AG04450 (cell line): ENCODE results near the gene DDX39B. TPM values are rescaled to one million over a fixed set of nuclear protein-coding genes. Genes with fewer than 3 reads are reported as not detected.
"Not testable (repeated sequence)": the region's sequence is repeated elsewhere in the genome, so short reads cannot be mapped to it uniquely, and the experiment has no call there.

ENCODE experiments used
- CTCF ChIA-PET: fragments of 300-600, 350-600 bp; formaldehyde crosslinking; extraction: SDS; loops from one replicate; lab custom pipeline; 2022; ENCODE audit warnings: antibody characterized with exemption, inconsistent platforms; lab: Charles Lee
- POLR2A ChIA-PET: fragments of 350-600 bp; formaldehyde crosslinking; extraction: SDS; loops from one replicate; lab custom pipeline; 2021; ENCODE audit warnings: antibody characterized with exemption, inconsistent platforms; lab: Yijun Ruan, JAX
- DNase-seq: peaks from one replicate; pipeline ENCODE4 v3.0.0-alpha.2; 2011; ENCODE audit warnings: low read depth, low spot score
- H3K27ac ChIP-seq: one replicate; pipeline ENCODE4 v1.5.1; 2012; ENCODE audit warnings: low read depth, low read length, control low read depth
- H3K27me3 ChIP-seq: one replicate; pipeline ENCODE4 v1.6.0; 2012; ENCODE audit warnings: low read length; ENCODE audit not compliant: control insufficient read depth, insufficient read depth
- H3K4me3 ChIP-seq: 2 replicates; pipeline ENCODE4 v1.5.1; 2011; ENCODE audit warnings: mild to moderate bottlenecking, low read depth, low read length, control low read depth
- H3K9me3 ChIP-seq: 2 replicates; pipeline ENCODE4 v1.5.1; 2012; ENCODE audit warnings: low read length; ENCODE audit not compliant: control insufficient read depth, insufficient read depth
- polyA plus RNA-seq: library from polyadenylated mRNA; depleted of rRNA; stranded (reverse); fragments of >200 nt; gene quantifications from 2 replicates; pipeline ENCODE4 v1.2.3, GENCODE V29; 2011
- TF ChIP-seq, protein P1 (sequence below): IDR thresholded peaks from 2 replicates; pipeline ENCODE4 v1.5.1; 2011; ENCODE audit warnings: low read depth, low read length, control low read depth, inconsistent platforms

Gene DDX39B
- polyA plus RNA-seq, 1 experiment: 434 TPM

DNA sequence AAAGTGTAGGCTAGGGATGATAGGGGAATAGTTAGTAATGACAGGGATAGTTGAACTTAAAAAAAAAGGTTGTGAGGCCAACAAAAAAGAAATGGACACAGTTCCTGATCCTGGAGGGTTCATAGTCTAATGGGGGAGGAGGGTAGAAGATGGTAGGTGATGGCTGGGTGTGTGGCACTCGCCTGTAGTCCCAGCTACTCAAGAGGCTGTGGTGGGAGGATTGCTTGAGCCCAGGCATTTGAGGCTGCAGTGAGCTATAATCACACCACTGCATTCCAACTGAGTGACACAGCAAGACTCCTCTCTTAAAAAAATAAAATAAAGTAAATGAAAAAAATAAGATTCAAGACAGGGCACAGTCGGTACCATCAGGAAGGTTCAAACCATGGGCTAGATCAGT is 46.2 kb downstream of the DDX39B start:
- POLR2A ChIA-PET: interaction anchor here (0.6 to 1.4 kb wide), 5 partner anchors 36 to 1759 kb away, joined by 3 to 12 read pairs (median 4); partner anchors contain the start of gene DDX39B
- H3K27ac ChIP-seq: peak overlapping the region; percentile 78
- H3K9me3 ChIP-seq: no peaks in the 10 kb centered on the region
- CTCF ChIA-PET: interaction anchor here (1.2 to 3.3 kb wide), 3 partner anchors 46 to 129 kb away, joined by 3 to 17 read pairs (median 10); partner anchors contain the start of gene DDX39B
- no peak for DNase-seq
- TF ChIP-seq, protein P1, sequence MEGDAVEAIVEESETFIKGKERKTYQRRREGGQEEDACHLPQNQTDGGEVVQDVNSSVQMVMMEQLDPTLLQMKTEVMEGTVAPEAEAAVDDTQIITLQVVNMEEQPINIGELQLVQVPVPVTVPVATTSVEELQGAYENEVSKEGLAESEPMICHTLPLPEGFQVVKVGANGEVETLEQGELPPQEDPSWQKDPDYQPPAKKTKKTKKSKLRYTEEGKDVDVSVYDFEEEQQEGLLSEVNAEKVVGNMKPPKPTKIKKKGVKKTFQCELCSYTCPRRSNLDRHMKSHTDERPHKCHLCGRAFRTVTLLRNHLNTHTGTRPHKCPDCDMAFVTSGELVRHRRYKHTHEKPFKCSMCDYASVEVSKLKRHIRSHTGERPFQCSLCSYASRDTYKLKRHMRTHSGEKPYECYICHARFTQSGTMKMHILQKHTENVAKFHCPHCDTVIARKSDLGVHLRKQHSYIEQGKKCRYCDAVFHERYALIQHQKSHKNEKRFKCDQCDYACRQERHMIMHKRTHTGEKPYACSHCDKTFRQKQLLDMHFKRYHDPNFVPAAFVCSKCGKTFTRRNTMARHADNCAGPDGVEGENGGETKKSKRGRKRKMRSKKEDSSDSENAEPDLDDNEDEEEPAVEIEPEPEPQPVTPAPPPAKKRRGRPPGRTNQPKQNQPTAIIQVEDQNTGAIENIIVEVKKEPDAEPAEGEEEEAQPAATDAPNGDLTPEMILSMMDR: no peak
- peak overlapping the region; percentile 71 for H3K4me3 ChIP-seq
- H3K27me3 ChIP-seq: no peaks in the 10 kb centered on the region

DNA sequence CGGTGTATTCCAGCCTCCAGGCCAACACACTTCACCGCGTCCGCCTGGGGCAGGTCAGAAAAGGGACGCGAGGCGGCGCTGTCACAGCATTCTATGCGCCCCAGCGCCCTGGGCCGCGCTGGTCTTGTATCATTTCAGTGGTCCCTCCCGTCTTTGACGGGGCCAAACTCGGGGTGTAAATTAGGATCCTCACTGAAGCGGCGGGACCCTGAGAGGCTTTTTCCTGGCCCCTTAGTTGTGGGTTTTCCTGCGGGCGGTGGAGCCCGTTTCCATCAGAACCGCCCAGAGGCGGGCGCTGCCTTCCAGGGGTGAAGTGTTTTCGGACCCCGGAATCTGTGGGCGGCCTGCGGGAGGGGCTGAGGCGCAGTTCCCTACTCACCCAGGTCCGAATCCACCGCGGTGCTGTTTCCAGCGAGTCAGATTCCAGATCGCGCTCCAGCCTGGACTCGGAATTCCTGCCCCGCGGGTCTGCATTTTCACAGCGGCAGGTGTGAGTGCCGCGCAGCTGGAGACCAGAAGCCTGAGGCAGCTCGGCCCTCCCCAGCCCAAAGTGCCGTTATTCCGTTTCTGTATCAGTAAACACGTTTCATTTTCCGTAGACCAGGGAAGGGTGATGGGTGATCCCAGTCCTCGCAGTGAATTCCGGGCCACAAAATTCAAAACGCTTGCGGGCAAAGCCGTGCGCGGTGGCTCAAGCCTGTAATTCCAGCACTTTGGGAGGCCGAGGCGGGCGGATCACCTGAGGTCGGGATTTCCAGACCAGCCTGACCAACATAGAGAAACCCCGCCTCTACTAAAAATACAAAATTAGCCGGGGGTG is 47.7 kb downstream of the DDX39B start:
- H3K9me3 ChIP-seq: no peaks in the 10 kb centered on the region
- peak overlapping the region; percentile 71 for H3K4me3 ChIP-seq
- H3K27ac ChIP-seq: peak overlapping the region; percentile 78
- ChIA-PET CTCF (interaction anchor here (1.0 to 3.3 kb wide), 6 partner anchors 11 to 104 kb away, joined by 3 to 17 read pairs (median 8); partner anchors contain the start of genes ATP6V1G2 and DDX39B), POLR2A (interaction anchor here (0.7 to 1.5 kb wide), 5 partner anchors 23 to 48 kb away, joined by 3 to 12 read pairs (median 3); partner anchors contain the start of gene DDX39B)
- no peak for DNase-seq
- TF ChIP-seq, protein P1: peak; percentile 87
- no peaks in the 10 kb centered on the region for H3K27me3 ChIP-seq

DNA sequence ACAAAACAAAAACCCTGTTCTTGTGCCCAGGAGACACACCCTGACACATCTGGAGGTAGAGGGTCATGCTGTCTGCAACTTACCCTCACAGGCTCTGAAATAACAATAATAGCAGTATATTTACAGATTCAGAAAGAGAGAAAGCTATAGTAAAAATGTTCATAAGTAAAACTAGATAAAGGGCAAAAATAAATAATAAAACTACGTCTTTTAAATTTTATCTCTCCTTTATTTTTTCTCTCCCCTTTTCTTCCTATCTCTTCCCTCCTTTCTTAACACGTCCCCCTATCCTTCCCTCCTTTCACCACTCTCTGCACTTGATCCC is 48.3 kb downstream of the DDX39B start:
- H3K9me3 ChIP-seq, DNase-seq, H3K27ac ChIP-seq, H3K27me3 ChIP-seq: not testable (repeated sequence)
- CTCF ChIA-PET: interaction anchor here (0.7 to 3.3 kb wide), 9 partner anchors 9 to 104 kb away, joined by 3 to 17 read pairs (median 5); partner anchors contain the start of genes ATP6V1G2 and DDX39B
- H3K4me3 ChIP-seq: peak overlapping the region; percentile 71
- POLR2A ChIA-PET: interaction anchor here (0.7 kb wide), 1 partner anchor 45 kb away, joined by 3 read pairs; no protein-coding TSS in a partner anchor

DNA sequence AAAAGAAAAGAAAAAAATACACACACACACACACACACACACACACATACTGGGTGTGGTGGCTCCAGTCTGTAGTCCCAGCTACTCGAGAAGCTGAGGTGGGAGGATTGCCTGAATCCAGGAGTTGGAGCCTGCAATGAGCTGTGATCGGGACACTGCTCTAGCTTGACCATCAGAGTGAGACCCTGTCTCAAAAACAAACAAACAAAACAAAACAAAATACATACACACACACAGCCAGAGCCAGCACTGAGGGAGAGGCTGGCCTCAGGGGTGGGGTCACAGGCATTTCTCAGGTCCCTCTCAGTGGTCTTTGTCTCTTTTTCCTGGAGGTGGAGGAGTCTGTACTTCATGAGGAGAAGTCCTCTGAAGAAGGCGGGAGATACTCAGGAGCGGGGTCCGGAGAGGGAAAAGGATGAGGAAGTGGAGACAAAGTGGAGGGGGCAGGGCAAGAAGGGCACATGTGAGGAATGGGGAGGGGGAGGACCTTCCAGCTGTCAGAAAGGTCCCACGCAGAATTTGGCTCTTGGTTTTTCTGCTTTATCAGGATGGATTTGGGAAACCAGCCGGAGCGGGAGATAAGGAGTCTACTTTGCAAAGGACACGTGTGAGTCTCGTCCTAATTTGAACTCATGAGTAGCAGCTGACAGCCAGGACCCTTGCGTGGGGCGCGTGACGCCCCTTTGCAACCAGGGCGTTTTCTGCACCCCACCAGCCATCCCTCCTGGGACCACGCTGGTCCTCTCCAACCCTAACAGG is 51.5 kb downstream of the DDX39B start:
- ChIA-PET CTCF (no interaction called here), POLR2A (no interaction called here)
- no peaks in the 10 kb centered on the region for H3K9me3 ChIP-seq

DNA sequence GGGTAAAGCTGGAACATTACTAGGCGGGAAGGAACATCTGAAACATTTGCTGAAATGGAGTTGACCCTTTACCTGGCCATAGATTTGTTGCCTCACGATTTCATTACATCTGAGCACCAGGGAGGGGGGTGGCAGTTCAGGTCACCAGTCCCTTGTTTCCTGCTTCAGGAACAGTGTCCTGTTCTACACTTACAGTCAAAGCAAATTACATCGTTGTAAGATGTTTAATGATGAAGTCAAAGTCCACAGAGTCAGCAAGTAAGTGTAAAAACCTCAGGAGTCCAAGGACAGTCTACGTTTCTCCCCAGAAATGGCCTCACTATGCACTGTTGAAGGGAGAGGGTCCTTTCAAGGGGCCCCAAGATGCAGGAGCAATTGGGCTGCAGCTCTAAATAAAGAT is 52.7 kb downstream of the DDX39B start:
- TF ChIP-seq, protein P1: no peak
- H3K27ac ChIP-seq: no peak overlapping the region
- no peak overlapping the region for H3K4me3 ChIP-seq
- no peaks in the 10 kb centered on the region for H3K9me3 ChIP-seq
- no peak for DNase-seq
- H3K27me3 ChIP-seq: no peaks in the 10 kb centered on the region
- POLR2A ChIA-PET: no interaction called here
- CTCF ChIA-PET: interaction anchor here (1.2 kb wide), 1 partner anchor 47 kb away, joined by 4 read pairs; no protein-coding TSS in a partner anchor

More for the DNA sequence above, 51.5 kb downstream of the DDX39B start:
- Histone ChIP-seq H3K27me3 (no peaks in the 10 kb centered on the region), H3K27ac (no peak overlapping the region), H3K4me3 (no peak overlapping the region)
- TF ChIP-seq, protein P1: no peak
- DNase-seq: no peak

DNA sequence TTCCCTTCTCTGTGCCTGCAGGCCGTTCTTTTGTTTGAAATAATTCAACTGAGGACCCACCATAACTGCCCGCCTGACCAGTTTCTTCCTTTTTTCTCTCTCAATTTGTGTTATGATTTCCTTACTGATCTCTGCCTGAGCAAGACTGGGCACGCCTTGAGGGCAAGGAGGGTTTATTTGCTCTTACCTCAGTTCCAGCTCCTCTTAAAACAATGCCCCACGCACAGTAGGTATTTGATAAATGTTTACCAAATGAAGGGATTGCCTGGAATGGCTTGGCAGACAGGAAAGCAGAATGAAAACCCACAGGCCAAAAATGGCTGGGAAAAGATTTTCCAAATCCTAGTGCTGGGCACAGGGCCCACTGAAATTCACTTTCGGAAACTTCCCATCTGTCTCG is 54.1 kb downstream of the DDX39B start:
- POLR2A ChIA-PET, H3K27me3 ChIP-seq, DNase-seq: not testable (repeated sequence)

DNA sequence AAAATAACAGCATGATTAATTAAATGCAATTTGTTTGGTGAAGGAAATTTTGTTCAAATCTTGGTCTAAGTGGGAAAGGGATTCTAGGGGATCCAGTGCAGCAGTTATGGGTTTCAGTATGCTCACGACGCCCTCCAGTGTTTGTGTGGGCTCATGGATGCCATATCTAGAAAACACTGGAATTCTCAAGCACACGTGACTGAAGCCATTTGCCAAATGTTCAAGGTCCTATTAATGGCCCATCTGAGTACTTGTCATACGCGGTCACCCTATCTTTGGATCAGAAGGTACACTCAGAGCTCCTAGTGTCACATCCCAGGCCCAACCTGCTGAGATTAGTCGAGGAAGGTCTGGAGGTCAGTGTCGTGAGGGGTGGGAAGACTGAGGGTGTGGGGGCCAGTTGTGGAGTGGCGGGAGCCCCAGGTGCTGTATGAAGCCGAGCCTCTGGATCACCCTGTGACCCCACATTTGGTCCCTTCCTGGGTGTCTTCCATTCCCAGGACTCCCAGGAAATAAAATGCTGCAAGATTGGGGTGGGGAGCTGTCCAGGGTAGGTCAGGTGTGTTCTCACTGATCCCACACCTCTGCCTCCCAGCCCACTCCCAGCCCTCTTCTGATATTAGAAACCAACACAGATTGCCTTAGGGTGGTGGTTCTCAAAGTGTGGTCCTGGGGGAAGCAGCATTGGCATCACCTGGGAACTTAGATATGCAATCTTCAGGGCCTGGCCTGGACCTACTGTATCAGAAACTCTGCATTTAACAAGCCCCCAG is 55.6 kb downstream of the DDX39B start:
- H3K27me3 ChIP-seq, DNase-seq, H3K4me3 ChIP-seq, POLR2A ChIA-PET, H3K27ac ChIP-seq, H3K9me3 ChIP-seq, CTCF ChIA-PET: not testable (repeated sequence)

More for the DNA sequence above, 54.1 kb downstream of the DDX39B start:
- H3K9me3 ChIP-seq, H3K4me3 ChIP-seq, H3K27ac ChIP-seq, CTCF ChIA-PET: not testable (repeated sequence)
